HG03095 (cell line): ENCODE data around the gene PYHIN1.

Experiments
- ATAC-seq: cut with Tn5 transposase; IDR thresholded peaks from one replicate; pipeline ENCODE4 v1.9.1; 2021; ENCODE audit warnings: moderate library complexity; ENCODE audit not compliant: unreplicated experiment

PYHIN1 gene

GRCh38 chr1:158931055-158931737 lies at the start of gene PYHIN1:
Gene PYHIN1 (plus strand): TSS chr1:158931552. CDS start chr1:158936911, 5,359 bp downstream.
- ATAC-seq, result no peak

GRCh38 chr1:158893654-158894053 lies 37.7 kb upstream of the PYHIN1 start:
- no peak for ATAC-seq

GRCh38 chr1:158898722-158899121 lies 32.6 kb upstream of the PYHIN1 start:
- no peak for ATAC-seq

GRCh38 chr1:158901623-158902022 lies 29.7 kb upstream of the PYHIN1 start:
- no peak for ATAC-seq

GRCh38 chr1:158916085-158916484 lies 15.3 kb upstream of the PYHIN1 start:
- no peak for ATAC-seq

GRCh38 chr1:158924677-158925076 lies 6.7 kb upstream of the PYHIN1 start:
- ATAC-seq, result no peak

- no peak for ATAC-seq
These were observed 848 bp upstream of the PYHIN1 start for GRCh38 chr1:158930504-158930903.

- no peak for ATAC-seq
These were observed 819 bp downstream of the PYHIN1 start for GRCh38 chr1:158932171-158932570.

- no peak for ATAC-seq
These were observed 2.3 kb downstream of the PYHIN1 start for GRCh38 chr1:158933621-158934020.

- ATAC-seq, result no peak
These were observed 7.8 kb downstream of the PYHIN1 start for GRCh38 chr1:158939180-158939579.

- ATAC-seq, result no peak
These were observed 10.0 kb downstream of the PYHIN1 start for GRCh38 chr1:158941317-158941716.

GRCh38 chr1:158942490-158942889 lies 11.1 kb downstream of the PYHIN1 start:
- no peak for ATAC-seq

GRCh38 chr1:158943059-158943458 lies 11.7 kb downstream of the PYHIN1 start:
- ATAC-seq, result no peak

- ATAC-seq, result no peak
These were observed 13.7 kb downstream of the PYHIN1 start for GRCh38 chr1:158945061-158945460.

GRCh38 chr1:158946785-158947184 lies 15.4 kb downstream of the PYHIN1 start:
- no peak for ATAC-seq

- ATAC-seq, result no peak
These were observed 20.6 kb downstream of the PYHIN1 start for GRCh38 chr1:158951956-158952355.

- ATAC-seq, result no peak
These were observed 21.1 kb downstream of the PYHIN1 start for GRCh38 chr1:158952416-158952815.

- no peak for ATAC-seq
These were observed 29.8 kb downstream of the PYHIN1 start for GRCh38 chr1:158961178-158961577.

GRCh38 chr1:158962983-158963382 lies 31.6 kb downstream of the PYHIN1 start:
- no peak for ATAC-seq

- no peak for ATAC-seq
These were observed 37.8 kb downstream of the PYHIN1 start for GRCh38 chr1:158969166-158969565.

- no peak for ATAC-seq
These were observed 38.5 kb downstream of the PYHIN1 start for GRCh38 chr1:158969855-158970254.

GRCh38 chr1:158972841-158973240 lies 41.5 kb downstream of the PYHIN1 start:
- ATAC-seq, result no peak

- no peak for ATAC-seq
These were observed 44.9 kb downstream of the PYHIN1 start for GRCh38 chr1:158976219-158976618.
